PC-9 (cell line): ENCODE measurements around the gene TULP4. TPM values are rescaled to one million over a fixed set of nuclear protein-coding genes. Genes with fewer than 3 reads are reported as not detected.

Source experiments
- BruUV-seq: library from RNA; stranded (reverse); fragments of 400-500 nt; replicated peaks from 2 replicates; lab custom pipeline; 2021; lab: Mats Ljungman, UMichigan
- CTCF ChIA-PET: fragments of 300-600 bp; sonication (Branson Sonifier 250); formaldehyde crosslinking; loops from one replicate; lab custom pipeline; 2022; ENCODE audit warnings: antibody characterized with exemption; lab: Charles Lee
- POLR2A ChIA-PET: fragments of 300-600 bp; sonication (Branson Sonifier 250); formaldehyde crosslinking; loops from one replicate; lab custom pipeline; 2022; ENCODE audit warnings: antibody characterized with exemption; ENCODE audit not compliant: unreplicated experiment; lab: Charles Lee
- DNase-seq, 2 experiments: peaks; one replicate each; pipeline versions ENCODE4 v3.0.0 to v3.0.0-alpha.2; 2015 to 2022; ENCODE audit warnings: mixed read lengths in 1 of 2
- H2AFZ ChIP-seq: fragments of 200-600 bp; sonication (generic); 2 replicates; pipeline ENCODE4 v1.8.1; 2017; ENCODE audit warnings: antibody characterized with exemption
- H3F3A ChIP-seq: fragments of 200-600 bp; sonication (generic); 2 replicates; pipeline ENCODE4 v1.8.1; 2017; ENCODE audit warnings: antibody characterized with exemption, mild to moderate bottlenecking, low read depth; ENCODE audit not compliant: insufficient read depth
- H3K27ac ChIP-seq: fragments of 200-600 bp; sonication (generic); 2 replicates; pipeline ENCODE4 v1.6.1; 2016; ENCODE audit warnings: mixed run types
- H3K27me3 ChIP-seq: fragments of 200-600 bp; sonication (generic); 2 replicates; pipeline ENCODE4 v1.6.1; 2016; ENCODE audit warnings: low read depth, mixed run types; ENCODE audit not compliant: insufficient read depth
- H3K36me3 ChIP-seq: fragments of 200-600 bp; sonication (generic); 2 replicates; pipeline ENCODE4 v1.6.1; 2016; ENCODE audit warnings: low read depth, mixed run types
- H3K4me1 ChIP-seq: fragments of 200-600 bp; sonication (generic); replicated peaks from 2 replicates; pipeline ENCODE4 v1.6.1; 2016; ENCODE audit warnings: mixed run types; ENCODE audit not compliant: insufficient read depth
- H3K4me2 ChIP-seq: fragments of 200-600 bp; sonication (generic); 2 replicates; pipeline ENCODE4 v1.6.1; 2017; ENCODE audit warnings: mixed run types
- H3K4me3 ChIP-seq: fragments of 200-600 bp; sonication (generic); 2 replicates; pipeline ENCODE4 v1.6.1; 2016; ENCODE audit warnings: mixed run types
- H3K79me2 ChIP-seq: fragments of 200-600 bp; sonication (generic); 2 replicates; pipeline ENCODE4 v1.6.1; 2017; ENCODE audit warnings: low read depth, mixed run types
- H3K9me2 ChIP-seq: fragments of 200-600 bp; sonication (generic); 2 replicates; pipeline ENCODE4 v1.8.1; 2017; ENCODE audit warnings: mild to moderate bottlenecking; ENCODE audit not compliant: insufficient read depth
- H3K9me3 ChIP-seq: fragments of 200-600 bp; sonication (generic); 2 replicates; pipeline ENCODE4 v1.8.1; 2016; ENCODE audit warnings: low read depth; ENCODE audit not compliant: insufficient read depth
- H4K20me1 ChIP-seq: fragments of 200-600 bp; sonication (generic); 2 replicates; pipeline ENCODE4 v1.8.1; 2017; ENCODE audit not compliant: insufficient read depth
- CTCF ChIP-seq: fragments of 200-600 bp; sonication (generic); conservative IDR thresholded peaks from 2 replicates; pipeline ENCODE4 v1.6.1; 2017; ENCODE audit warnings: mixed run types, antibody characterized with exemption, mild to moderate bottlenecking, moderate library complexity
- EZH2 ChIP-seq: fragments of 200-600 bp; sonication (generic); IDR thresholded peaks from 2 replicates; pipeline ENCODE4 v1.8.0; 2017; ENCODE audit warnings: antibody characterized with exemption, low read depth
- intact Hi-C: fragments of 100-400 bp; cut with micrococcal nuclease; formaldehyde crosslinking; loops from one replicate; pipeline ENCODE4 v1.10.0; 2022; ENCODE audit not compliant: unreplicated experiment
- total RNA-seq: library from RNA; stranded (reverse); gene quantifications from 2 replicates; pipeline ENCODE4 v1.2.3, GENCODE V29; 2021

The TULP4 gene
- total RNA-seq, 1 experiment from 2014 or later = 34.0 TPM

- H3K27ac ChIP-seq = no peak overlapping the region
- intact Hi-C loops = no loop called here
- POLR2A ChIA-PET = no interaction called here
- no peak for DNase-seq
- H3F3A ChIP-seq = no peaks in the 10 kb centered on the region
- peaks cover 4% of the 10 kb centered on the region; the same call in 1 of the 2 replicates for H3K36me3 ChIP-seq
- no peaks in the 10 kb centered on the region for H3K9me3 ChIP-seq
- no peaks in the 10 kb centered on the region for H3K4me1 ChIP-seq
- no peak overlapping the region for H3K4me3 ChIP-seq
- no TSS peak for BruUV-seq
- peaks cover 4% of the 10 kb centered on the region; the same call in 1 of the 2 replicates for H4K20me1 ChIP-seq
- TF ChIP-seq CTCF (no peak), EZH2 (no peak)
- H3K79me2 ChIP-seq = no peaks in the 10 kb centered on the region; the same call in 1 of the 2 replicates
- CTCF ChIA-PET = no interaction called here
- H3K4me2 ChIP-seq = no peak overlapping the region
- no peaks in the 10 kb centered on the region for H3K9me2 ChIP-seq
- H2AFZ ChIP-seq = no peak overlapping the region
- no peaks in the 10 kb centered on the region for H3K27me3 ChIP-seq
These were observed 46.1 kb upstream of the TULP4 start for GRCh38 chr6:158266131-158266530.

- no peaks in the 10 kb centered on the region for H3K9me2 ChIP-seq
- H3K4me1 ChIP-seq = no peaks in the 10 kb centered on the region
- intact Hi-C loops = no loop called here
- BruUV-seq = no TSS peak
- no peak overlapping the region for H3K4me3 ChIP-seq
- POLR2A ChIA-PET = no interaction called here
- H2AFZ ChIP-seq = no peak overlapping the region
- H3F3A ChIP-seq = no peaks in the 10 kb centered on the region
- no peak overlapping the region for H3K27ac ChIP-seq
- H3K4me2 ChIP-seq = no peak overlapping the region
- no peaks in the 10 kb centered on the region for H3K36me3 ChIP-seq
- H3K79me2 ChIP-seq = peaks cover 4% of the 10 kb centered on the region; the same call in 1 of the 2 replicates
- no peaks in the 10 kb centered on the region for H3K27me3 ChIP-seq
- no peak for TF ChIP-seq EZH2
- DNase-seq = no peak
- CTCF ChIA-PET = no interaction called here
- no peaks in the 10 kb centered on the region for H3K9me3 ChIP-seq
- H4K20me1 ChIP-seq = no peaks in the 10 kb centered on the region
These were observed 43.7 kb upstream of the TULP4 start for GRCh38 chr6:158268361-158269147.

- BruUV-seq = no TSS peak
- Histone ChIP-seq H3K9me3 (no peaks in the 10 kb centered on the region), H3K9me2 (no peaks in the 10 kb centered on the region), H3F3A (no peaks in the 10 kb centered on the region), H3K4me1 (no peaks in the 10 kb centered on the region), H3K4me2 (no peak overlapping the region), H2AFZ (no peak overlapping the region), H4K20me1 (no peaks in the 10 kb centered on the region), H3K79me2 (peaks cover 4% of the 10 kb centered on the region; the same call in 1 of the 2 replicates), H3K27me3 (no peaks in the 10 kb centered on the region), H3K27ac (no peak overlapping the region), H3K36me3 (no peaks in the 10 kb centered on the region), H3K4me3 (no peak overlapping the region)
- intact Hi-C loops = no loop called here
- ChIA-PET POLR2A (no interaction called here), CTCF (no interaction called here)
- no peak for DNase-seq
- TF ChIP-seq CTCF (no peak), EZH2 (no peak)
These were observed 42.6 kb upstream of the TULP4 start for GRCh38 chr6:158269657-158270056.
